Cardiac muscle cell (in vitro differentiated cells and primary cell): ENCODE results near the gene WDR86. TPM values are rescaled to one million over a fixed set of nuclear protein-coding genes. Genes with fewer than 3 reads are reported as not detected.
A peak's percentile ranks its signal among the peaks of the same experiment; 100 is the strongest.

Experiments
- DNase-seq, 2 donors: peaks; one replicate each; pipeline versions ENCODE4 v3.0.0 to v3.0.0-alpha.2; 2010 to 2017; ENCODE audit warnings: low read depth in 1 of 2, low spot score in 1 of 2
- H3K27ac ChIP-seq: fragments of 200-600 bp; sonication (generic); 2 replicates; pipeline ENCODE4 v1.5.1; 2016
- H3K27me3 ChIP-seq: fragments of 200-600 bp; sonication (generic); 2 replicates; pipeline ENCODE4 v1.6.0; 2016; ENCODE audit warnings: control low read depth
- H3K36me3 ChIP-seq: fragments of 200-600 bp; sonication (generic); 2 replicates; pipeline ENCODE4 v1.5.1; 2016; ENCODE audit warnings: control low read depth
- H3K4me1 ChIP-seq: fragments of 200-600 bp; sonication (generic); 2 replicates; pipeline ENCODE4 v1.8.1; 2017; ENCODE audit warnings: low read depth, mild to moderate bottlenecking, mixed run types
- H3K4me3 ChIP-seq: fragments of 200-600 bp; sonication (generic); 2 replicates; pipeline ENCODE4 v1.5.1; 2016; ENCODE audit warnings: mild to moderate bottlenecking
- H3K9me3 ChIP-seq: fragments of 200-600 bp; sonication (generic); 2 replicates; pipeline ENCODE4 v1.5.1; 2017; ENCODE audit warnings: low read depth, mild to moderate bottlenecking, control low read depth
- CTCF ChIP-seq: IDR thresholded peaks from 2 replicates; pipeline ENCODE4 v1.5.1; 2012; ENCODE audit warnings: low read depth, mild to moderate bottlenecking, low read length
- polyA plus RNA-seq: library from polyadenylated mRNA; unstranded; fragments of >200 nt; fragmentation: Nextera tagmentation; extraction: Ambion mirVana; gene quantifications from 2 replicates; pipeline ENCODE4 v1.2.1, GENCODE V29; 2016
- total RNA-seq: library from RNA; depleted of rRNA; stranded (reverse); fragments of >200 nt; gene quantifications from 2 replicates; pipeline ENCODE4 v1.2.3, GENCODE V29; 2016

Gene WDR86
- total and polyA plus RNA-seq, 2 experiments from 2014 or later = 58.8 to 130 TPM

- no peaks in the 10 kb centered on the region for H3K9me3 ChIP-seq
- no peak overlapping the region for H3K27ac ChIP-seq
- DNase-seq = no peak
- no peak for TF ChIP-seq CTCF
- H3K4me3 ChIP-seq = no peak overlapping the region
- no peaks in the 10 kb centered on the region for H3K27me3 ChIP-seq
- H3K4me1 ChIP-seq = no peaks in the 10 kb centered on the region
- H3K36me3 ChIP-seq = no peaks in the 10 kb centered on the region
Measured at GRCh38 chr7:151446412-151446811, 36.6 kb upstream of the WDR86 start.

- Histone ChIP-seq H3K27ac (no peak overlapping the region), H3K9me3 (no peaks in the 10 kb centered on the region), H3K4me1 (no peaks in the 10 kb centered on the region), H3K27me3 (no peaks in the 10 kb centered on the region), H3K36me3 (no peaks in the 10 kb centered on the region), H3K4me3 (no peak overlapping the region)
- TF ChIP-seq CTCF = no peak
- no peak for DNase-seq
Measured at GRCh38 chr7:151444632-151445031, 34.8 kb upstream of the WDR86 start.

- no peak overlapping the region for H3K27ac ChIP-seq
- H3K9me3 ChIP-seq = no peaks in the 10 kb centered on the region
- H3K4me1 ChIP-seq = no peaks in the 10 kb centered on the region
- H3K36me3 ChIP-seq = no peaks in the 10 kb centered on the region
- H3K27me3 ChIP-seq = no peaks in the 10 kb centered on the region
- no peak for TF ChIP-seq CTCF
- peak in 1 of 2 donors; percentile 29 for DNase-seq
- no peak overlapping the region for H3K4me3 ChIP-seq
Measured at GRCh38 chr7:151442776-151443496, 33.1 kb upstream of the WDR86 start.

- peak in 1 of 2 donors; percentile 65 for DNase-seq
- H3K4me3 ChIP-seq = no peak overlapping the region
- no peaks in the 10 kb centered on the region for H3K27me3 ChIP-seq
- no peaks in the 10 kb centered on the region for H3K9me3 ChIP-seq
- no peak overlapping the region for H3K27ac ChIP-seq
- no peaks in the 10 kb centered on the region for H3K36me3 ChIP-seq
- no peak for TF ChIP-seq CTCF
- H3K4me1 ChIP-seq = peaks cover 13% of the 10 kb centered on the region
Measured at GRCh38 chr7:151440799-151441445, 31.1 kb upstream of the WDR86 start.

GRCh38 chr7:151439855-151440798, 30.3 kb upstream of the WDR86 start, which contains the start of gene CRYGN:
Gene CRYGN (minus strand): TSS chr7:151440141. CDS start chr7:151439917, 224 bp downstream.
- H3K4me3 ChIP-seq = peak within 1 kb of the TSS; percentile 41
- no peaks in the 10 kb centered on the region for H3K9me3 ChIP-seq
- no peaks in the 10 kb centered on the region for H3K36me3 ChIP-seq
- H3K27me3 ChIP-seq = no peaks in the 10 kb centered on the region
- H3K4me1 ChIP-seq = peaks cover 13% of the 10 kb centered on the region
- no peak for TF ChIP-seq CTCF
- no peak within 1 kb of the TSS for H3K27ac ChIP-seq
- DNase-seq = peak in 1 of 2 donors; percentile 45
